NCI-H187 treated with DMSO at 0.1 percent for 48 hours (cell line): ENCODE data around the gene PTPRM.

Experiments
- DNase-seq: peaks from one replicate; lab custom pipeline; 2025; lab: John Stamatoyannopoulos, UW

PTPRM gene

GRCh38 chr18:8286303-8286702 lies 719.2 kb downstream of the PTPRM start:
- DNase-seq = no peak

DNA sequence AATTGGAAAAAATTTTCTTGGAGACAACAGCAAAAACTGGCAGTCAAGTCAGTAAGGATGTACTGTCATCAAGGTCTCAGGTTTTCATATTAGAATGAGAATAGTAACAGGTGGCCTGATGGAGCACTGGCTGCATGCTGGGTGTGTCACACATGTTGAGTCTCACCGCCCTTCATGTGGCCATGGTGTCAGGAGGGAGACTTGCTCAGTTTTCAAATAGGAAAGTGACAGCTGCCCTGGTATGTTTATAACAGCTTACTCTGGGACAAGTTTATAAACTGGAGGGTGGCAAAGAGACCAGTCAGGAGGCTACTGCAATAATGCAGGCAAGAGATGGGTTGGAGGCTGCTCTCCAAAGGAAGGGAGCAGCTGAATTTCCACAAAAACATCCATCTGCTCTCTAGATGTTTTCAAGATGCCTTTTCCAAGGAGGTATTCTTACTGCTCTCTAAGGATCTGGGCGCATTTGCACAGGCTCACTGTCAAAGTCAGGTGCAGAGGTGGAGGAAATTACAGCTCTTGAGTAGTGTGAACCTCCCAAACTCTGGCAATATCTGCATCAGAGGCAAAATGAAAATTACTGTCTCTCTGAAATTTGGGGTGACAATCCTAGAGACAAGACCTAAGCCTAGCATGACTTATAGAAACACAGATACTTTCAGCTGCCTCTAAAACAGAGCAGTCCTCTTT lies 720.2 kb downstream of the PTPRM start:
- no peak for DNase-seq

DNA sequence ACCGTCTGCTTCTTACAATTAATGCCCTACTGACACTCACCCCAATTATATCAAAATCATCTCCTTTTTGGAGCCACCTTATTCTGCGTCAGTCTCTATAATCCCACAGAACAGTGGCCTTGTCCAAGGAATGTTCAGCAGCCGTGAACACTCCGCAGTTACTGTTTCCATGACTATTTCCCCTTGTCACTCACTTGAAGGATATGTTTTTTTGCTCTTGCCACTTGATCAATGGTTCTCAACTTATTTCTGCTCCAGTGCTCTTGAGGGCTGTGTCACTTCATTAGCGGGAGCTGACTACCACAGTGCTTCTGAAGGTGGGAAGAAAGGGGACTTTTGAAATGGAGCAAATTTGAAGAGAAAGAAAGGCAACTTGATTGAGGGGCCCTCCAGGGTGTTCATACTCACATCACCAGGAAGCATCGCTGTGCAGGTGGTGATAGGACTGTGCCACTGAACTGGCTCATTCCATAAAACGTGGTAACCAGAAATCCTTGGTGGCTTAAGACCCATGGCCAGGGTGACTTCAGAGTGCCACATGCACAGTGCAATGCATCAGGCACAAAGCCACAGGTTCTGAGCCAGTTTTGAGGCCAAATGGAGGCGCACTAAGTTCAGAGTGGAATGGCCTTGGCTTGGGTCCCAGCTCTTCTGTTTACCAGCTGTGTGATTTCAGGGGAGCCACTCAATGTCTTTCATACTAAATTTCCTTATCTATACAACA lies 721.5 kb downstream of the PTPRM start:
- DNase-seq = no peak

- no peak for DNase-seq
Observed at GRCh38 chr18:8290435-8290834, 723.3 kb downstream of the PTPRM start.

GRCh38 chr18:8290913-8291312 lies 723.8 kb downstream of the PTPRM start:
- DNase-seq = no peak

DNA sequence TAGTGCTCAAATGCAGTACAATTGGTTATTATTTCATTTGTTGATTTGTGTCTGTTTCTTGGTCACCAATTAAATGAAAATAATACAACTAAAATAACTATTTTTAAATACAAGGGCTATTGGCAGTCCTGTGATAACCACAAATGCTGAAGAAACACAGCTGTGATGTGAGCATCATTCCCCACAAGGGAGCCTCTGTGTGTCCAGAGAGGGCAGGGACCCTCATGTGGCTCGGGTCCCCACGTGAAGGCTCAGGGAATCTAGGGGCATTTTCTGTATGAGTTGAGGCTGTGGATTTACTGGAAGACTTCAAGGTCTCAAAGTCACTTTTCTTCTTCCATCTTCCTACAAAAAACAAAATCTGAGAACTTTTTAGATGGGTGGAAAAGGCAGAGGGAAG lies 726.1 kb downstream of the PTPRM start:
- DNase-seq = no peak

DNA sequence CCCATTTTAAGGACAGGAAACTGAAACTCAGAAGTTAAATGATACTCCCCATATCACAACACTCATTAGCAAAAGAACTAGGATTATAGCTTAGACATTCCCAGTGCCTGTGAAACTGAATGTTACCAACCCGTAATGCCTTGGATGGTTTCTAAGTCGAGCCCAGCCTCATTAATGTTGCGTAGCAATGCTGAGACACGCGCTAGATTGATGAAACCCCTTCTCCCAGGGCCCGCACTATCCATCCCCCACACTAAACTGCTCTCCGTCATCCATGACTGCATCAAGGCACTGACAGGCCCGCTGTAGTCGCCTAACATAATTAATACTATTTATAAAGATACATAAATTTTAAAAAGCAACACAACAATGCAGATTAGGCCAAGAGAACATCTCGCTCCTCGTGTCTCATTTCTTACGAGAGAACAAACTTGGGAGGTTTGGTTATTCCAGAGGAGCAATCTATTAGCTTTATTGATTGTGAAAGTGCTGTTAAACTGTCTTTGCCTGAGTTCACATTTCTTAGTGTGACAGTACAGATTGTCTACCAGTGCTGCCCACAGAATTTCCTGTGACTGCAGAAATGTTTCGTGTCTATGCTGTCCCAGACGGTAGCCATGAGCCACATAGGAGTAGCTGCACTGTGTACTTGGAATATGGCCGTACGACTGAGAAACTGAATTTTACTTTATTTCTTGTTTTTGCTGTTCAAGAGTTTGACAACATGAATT lies 729.9 kb downstream of the PTPRM start:
- DNase-seq = no peak

DNA sequence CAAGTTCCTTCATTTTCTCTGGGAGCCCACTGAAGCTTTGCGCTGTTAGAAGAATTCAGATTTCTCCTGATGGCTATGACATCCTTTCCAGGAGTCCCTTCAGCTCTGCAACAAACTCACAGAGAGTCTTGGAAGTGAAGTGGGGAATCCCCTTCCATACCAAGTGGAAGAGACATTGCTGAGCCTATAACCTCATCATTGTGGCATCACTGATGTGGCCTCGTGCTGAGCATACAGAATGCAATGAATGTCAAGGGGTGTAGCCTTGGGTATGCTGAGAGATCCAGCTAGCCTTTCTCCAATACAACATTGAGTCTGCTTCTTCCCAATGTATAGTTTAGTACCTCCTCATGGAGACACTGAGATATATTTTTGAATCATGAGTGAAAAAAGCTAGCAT lies 731.1 kb downstream of the PTPRM start:
- DNase-seq = no peak

DNA sequence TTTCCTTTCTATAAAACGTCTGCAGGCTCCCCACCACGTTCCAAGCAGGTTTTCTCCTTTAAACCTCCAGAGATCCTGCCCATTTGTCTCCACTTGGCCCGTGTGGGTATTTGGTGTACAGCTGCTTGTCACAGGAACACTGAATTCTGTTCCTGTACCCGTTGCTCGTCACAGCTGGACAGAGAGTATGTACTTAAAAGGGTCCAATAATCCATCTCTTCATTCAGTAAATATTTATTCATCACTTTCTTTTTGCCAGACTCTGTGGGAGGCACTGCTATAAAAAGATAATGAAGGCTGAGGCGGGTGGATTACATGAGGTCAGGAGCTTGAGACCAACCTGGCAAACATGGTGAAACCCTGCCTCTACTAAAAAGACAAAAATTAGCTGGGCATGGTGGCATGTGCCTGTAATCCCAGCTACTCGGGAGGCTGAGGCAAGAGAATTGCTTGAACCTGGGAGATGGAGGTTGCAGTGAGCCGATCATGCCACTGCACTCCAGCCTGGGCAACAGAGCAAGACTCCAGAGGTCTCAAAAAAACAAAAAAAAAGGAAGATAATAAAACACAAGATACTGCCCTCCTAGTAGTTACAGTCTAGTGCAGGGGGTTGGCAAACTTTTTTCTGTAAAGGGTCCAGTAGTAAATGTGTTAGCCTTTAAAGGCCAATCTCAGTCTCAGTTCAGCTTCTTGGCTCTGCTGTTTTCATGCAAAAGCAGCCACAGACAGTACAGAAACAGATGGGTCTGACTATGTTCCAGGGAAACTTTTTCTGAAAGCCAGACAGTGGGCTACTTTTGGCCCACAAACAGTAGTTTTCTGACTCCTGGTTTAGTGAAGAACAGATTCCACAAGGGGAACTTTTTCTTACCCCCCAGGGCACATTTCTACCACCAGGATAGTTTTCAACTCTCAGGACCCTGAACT lies 732.2 kb downstream of the PTPRM start:
- no peak for DNase-seq

DNA sequence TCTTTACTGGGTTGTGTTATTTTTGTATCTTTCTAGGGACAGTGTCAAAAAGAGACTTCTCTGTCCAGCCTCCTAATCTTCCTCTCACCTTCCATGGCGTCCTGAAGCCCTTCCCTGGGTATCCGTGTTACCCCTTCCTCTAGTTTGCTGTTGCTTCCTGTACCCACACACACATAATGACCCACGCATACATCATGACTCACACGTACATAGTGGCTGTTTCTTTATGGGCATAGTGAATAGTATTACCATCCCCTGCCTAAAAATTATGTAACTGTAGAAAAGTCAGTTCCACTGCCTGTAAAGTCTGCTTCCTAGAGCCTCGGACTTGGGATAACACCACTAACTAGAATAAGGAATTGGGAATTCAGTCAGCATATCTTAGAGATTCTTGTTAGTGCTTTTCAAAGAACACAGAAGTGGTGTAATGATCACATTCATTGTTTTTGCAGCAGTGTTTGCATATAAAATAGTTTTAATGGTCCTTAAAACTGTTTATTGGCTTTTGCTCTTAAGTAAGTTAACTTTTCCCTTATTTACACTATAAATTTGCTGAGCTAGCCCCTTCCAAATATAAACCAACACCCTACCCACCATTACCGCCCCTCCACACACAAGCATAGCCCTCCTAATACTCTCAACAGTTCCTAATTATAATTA lies 733.8 kb downstream of the PTPRM start:
- DNase-seq = no peak

DNA sequence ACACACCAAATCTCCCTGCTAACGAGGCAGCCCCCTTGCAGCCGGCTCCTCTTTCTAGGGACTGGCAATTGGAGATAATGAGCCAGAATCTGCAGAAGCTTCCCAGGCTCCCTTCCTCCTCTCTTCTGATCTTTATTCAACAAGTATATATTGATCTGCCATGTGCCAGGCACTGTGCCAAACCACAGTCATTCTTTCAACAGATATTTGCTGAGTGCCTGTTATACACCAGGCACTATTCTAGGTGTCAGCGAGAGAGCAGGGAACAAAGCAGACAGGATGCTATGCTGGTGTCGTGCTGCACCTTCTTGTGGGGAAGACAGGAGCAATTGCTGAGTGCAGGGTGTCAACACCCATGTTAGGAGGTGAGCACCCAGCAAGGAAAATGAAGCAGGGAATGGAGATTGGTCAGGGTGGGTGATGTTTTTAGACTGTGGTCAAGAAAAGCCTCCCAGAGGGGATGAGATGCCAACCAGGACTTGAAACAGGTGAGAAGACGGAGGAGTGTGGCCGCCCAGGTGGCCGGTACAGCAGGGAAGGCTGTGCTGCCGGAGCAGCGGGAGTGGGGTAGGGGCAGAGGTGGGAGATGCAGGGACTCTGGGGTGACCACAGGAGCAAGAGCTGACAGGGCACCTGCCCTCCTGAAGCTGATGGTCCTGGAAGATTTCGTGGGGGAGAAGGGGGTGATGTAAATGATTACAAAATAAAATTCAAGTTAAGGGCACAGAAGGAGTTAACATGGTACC lies 734.5 kb downstream of the PTPRM start:
- DNase-seq = no peak

DNA sequence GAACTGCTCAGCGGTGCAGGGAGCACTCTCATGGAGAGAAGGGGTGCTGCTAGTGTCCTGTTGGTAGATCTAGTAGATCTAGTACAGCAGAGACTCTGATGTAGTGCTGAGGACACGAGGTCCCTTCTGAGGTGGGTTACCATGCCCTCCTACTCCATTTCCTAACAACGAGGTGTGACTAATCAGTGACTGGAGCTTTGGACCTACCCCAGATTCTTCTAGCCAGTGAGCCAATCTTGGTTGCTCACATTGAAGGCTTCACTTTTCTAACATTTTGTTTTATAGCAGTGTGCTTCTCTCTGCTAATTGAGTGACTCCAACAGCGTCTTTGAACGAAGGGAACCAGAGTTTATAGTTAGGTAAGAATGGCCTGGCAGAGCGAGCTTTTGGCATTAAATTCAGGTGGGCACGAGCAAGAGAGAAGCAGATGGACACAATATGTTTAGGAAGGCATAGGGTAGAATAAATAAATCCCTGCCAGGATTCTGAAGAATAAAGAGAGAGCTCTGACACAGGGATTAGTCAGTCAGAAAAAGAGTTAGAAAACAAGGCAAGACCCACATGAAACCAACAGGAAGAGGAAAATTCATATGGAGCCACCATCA lies 736.1 kb downstream of the PTPRM start:
- DNase-seq = no peak

- DNase-seq = no peak
Observed at GRCh38 chr18:8307960-8308359, 740.8 kb downstream of the PTPRM start.

DNA sequence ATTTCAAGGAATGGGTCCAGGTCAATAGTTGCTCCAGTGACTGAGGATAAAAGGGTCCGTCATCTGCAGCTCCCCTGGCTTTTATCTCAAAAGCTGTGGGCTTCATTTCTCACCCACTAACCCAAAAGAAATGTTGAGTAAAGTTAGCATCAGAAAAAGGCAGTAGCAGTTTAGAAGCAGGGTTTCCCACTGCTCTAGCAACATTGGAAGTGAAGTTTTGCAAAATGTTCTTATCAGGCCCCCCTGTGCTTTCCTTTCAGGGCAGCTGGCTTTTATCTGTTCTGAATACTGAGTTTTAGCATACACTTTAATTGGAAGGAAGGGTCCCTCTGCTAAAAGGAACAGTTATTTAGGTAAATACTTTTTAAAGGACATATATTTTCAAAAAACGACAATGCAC lies 745.9 kb downstream of the PTPRM start:
- no peak for DNase-seq

- no peak for DNase-seq
Observed at GRCh38 chr18:8314124-8314523, 747.0 kb downstream of the PTPRM start.

DNA sequence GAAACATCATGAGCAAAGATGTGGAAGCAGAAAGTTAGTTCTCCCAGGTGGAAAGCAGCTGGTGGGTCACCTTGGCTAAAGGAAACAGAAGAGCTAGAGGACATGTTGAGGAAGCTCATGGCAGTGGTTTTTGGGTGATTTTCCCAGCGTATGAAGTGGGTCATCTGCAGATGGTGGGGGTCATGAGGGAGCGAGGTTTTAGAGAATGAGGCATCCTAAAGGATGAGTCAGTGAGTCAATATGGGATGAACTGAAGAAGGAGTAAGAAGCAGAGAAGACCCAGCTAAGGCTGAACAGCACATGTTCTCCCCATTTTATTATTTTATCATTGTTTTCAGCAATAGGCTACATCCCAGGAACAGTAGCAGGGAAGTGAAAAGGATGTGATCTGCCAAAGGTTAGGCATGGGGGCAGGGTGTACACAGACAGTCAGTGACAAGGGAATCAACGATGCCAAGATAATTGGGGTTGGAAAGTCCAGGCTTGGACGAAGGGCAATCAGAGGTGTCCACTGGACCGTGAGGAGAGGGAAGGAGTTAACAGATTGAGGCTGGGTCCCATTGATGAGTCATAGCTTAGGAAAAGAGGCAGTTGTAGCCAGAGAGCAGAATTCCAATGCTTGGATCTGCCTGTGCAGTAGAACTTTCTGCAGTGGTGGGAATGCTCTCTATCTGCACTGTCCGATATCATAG lies 752.8 kb downstream of the PTPRM start:
- no peak for DNase-seq

GRCh38 chr18:8322486-8322885 lies 755.4 kb downstream of the PTPRM start:
- no peak for DNase-seq

- DNase-seq = no peak
Observed at GRCh38 chr18:8324343-8325065, 757.4 kb downstream of the PTPRM start.

DNA sequence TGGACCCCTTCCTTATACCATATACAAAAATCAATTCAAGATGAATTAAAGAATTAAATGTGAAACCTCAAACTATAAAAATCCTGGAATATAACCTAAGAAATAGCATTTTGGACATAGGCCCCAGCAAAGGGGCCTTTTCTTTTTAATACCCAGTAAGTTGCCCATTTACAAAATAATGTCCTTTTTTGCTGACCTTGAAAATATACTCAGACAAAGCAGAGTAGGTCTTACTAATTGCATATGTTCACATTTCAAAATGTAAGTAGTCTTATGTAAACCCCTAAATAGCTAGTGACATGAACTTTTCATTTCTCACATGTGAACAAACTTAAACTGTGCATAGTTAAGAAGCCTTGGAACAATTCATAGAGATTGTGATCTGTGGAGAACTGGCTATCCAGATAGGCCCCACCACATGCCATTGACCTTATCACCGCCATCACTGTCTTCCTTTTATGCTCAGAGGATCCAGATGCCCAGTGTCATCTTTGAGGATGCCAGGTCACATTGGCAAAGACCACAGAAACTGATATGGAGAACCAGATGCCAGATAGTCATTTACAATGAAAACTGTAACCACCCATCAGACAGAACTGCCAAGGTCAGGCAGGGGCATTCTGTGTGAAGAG lies 759.8 kb downstream of the PTPRM start:
- DNase-seq = no peak
